H1 (cell line): ENCODE data around the gene NKPD1. TPM values are rescaled to one million over a fixed set of nuclear protein-coding genes. Genes with fewer than 3 reads are reported as not detected.
A peak's percentile ranks its signal among the peaks of the same experiment; 100 is the strongest.

Experiments used
- CTCF ChIA-PET: fragments of 300-600 bp; sonication (Branson Sonifier 250); formaldehyde crosslinking; loops from one replicate; lab custom pipeline; 2021; ENCODE audit not compliant: partially characterized antibody; lab: Charles Lee
- POLR2A ChIA-PET: fragments of 300-600 bp; sonication (Branson Sonifier 250); formaldehyde crosslinking; loops from one replicate; lab custom pipeline; 2021; ENCODE audit warnings: inconsistent platforms; ENCODE audit not compliant: partially characterized antibody; lab: Charles Lee
- DNase-seq, 2 experiments: peaks; one replicate each; pipeline versions ENCODE4 v3.0.0 to v3.0.0-alpha.2; 2010 to 2022; ENCODE audit warnings: low spot score in 2 of 2, low read depth in 1 of 2, mixed read lengths in 1 of 2
- FAIRE-seq: peaks from 2 replicates; lab custom pipeline; 2011; peaks lifted over from hg19 to GRCh38; lab: Jason Lieb, UNC
- H2AFZ ChIP-seq: 2 replicates; pipeline ENCODE4 v1.8.1; 2012; ENCODE audit warnings: low read length, inconsistent platforms
- H2AK5ac ChIP-seq: 2 replicates; pipeline ENCODE4 v1.6.1; 2013; ENCODE audit warnings: low read depth, low read length
- H2BK120ac ChIP-seq: replicated peaks from 2 replicates; pipeline ENCODE3; 2013; ENCODE audit warnings: low read depth, low read length, inconsistent platforms
- H2BK12ac ChIP-seq: 2 replicates; pipeline ENCODE4 v1.6.1; 2013; ENCODE audit warnings: low read depth, low read length
- H2BK15ac ChIP-seq: 2 replicates; pipeline ENCODE4 v1.6.1; 2013; ENCODE audit warnings: low read length
- H2BK20ac ChIP-seq: 2 replicates; pipeline ENCODE4 v1.6.1; 2013; ENCODE audit warnings: low read length
- H2BK5ac ChIP-seq: 2 replicates; pipeline ENCODE4 v1.6.1; 2013; ENCODE audit warnings: low read depth, low read length
- H3K14ac ChIP-seq: 2 replicates; pipeline ENCODE4 v1.6.1; 2013; ENCODE audit warnings: inconsistent platforms; ENCODE audit not compliant: insufficient read length
- H3K18ac ChIP-seq: 2 replicates; pipeline ENCODE4 v1.6.1; 2013; ENCODE audit warnings: low read length; ENCODE audit errors: extremely low read depth
- H3K23ac ChIP-seq: 2 replicates; pipeline ENCODE4 v1.6.1; 2013; ENCODE audit warnings: inconsistent platforms; ENCODE audit not compliant: insufficient read length
- H3K23me2 ChIP-seq: 2 replicates; pipeline ENCODE4 v1.6.1; 2013; ENCODE audit warnings: low read depth, low read length
- H3K27ac ChIP-seq: 2 replicates; pipeline ENCODE4 v1.6.1; 2011; ENCODE audit warnings: low read depth, low read length, inconsistent platforms
- H3K27me3 ChIP-seq, 4 experiments: replicated peaks in 1 of 4; 1 replicate in 1 of 4; 2 replicates in 3 of 4; pipeline versions ENCODE4 v1.6.1 to v1.8.1; 2011 to 2013; ENCODE audit warnings: low read length in 3 of 4, mild to moderate bottlenecking in 3 of 4, inconsistent platforms in 2 of 4, mixed read lengths in 2 of 4, moderate library complexity in 1 of 4; ENCODE audit not compliant: control insufficient read depth in 3 of 4, insufficient read depth in 3 of 4; ENCODE audit errors: extremely low read depth in 1 of 4
- H3K36me3 ChIP-seq, 4 experiments: 2 replicates each; pipeline versions ENCODE4 v1.6.1 to v1.8.1; 2011 to 2013; ENCODE audit warnings: mild to moderate bottlenecking in 4 of 4, low read length in 3 of 4, moderate library complexity in 2 of 4, control low read depth in 1 of 4, inconsistent platforms in 1 of 4; ENCODE audit not compliant: insufficient read depth in 4 of 4, control insufficient read depth in 2 of 4
- H3K4ac ChIP-seq: replicated peaks from 2 replicates; pipeline ENCODE3; 2013; ENCODE audit warnings: low read length, low read depth, mixed read lengths, inconsistent platforms; ENCODE audit not compliant: insufficient read length
- H3K4me1 ChIP-seq, 4 experiments: replicated peaks in 1 of 4; 1 replicate in 1 of 4; 2 replicates in 3 of 4; pipeline versions ENCODE4 v1.6.1 to v1.8.1; 2011 to 2013; ENCODE audit warnings: low read length in 3 of 4, inconsistent platforms in 2 of 4, mixed read lengths in 1 of 4; ENCODE audit not compliant: insufficient read depth in 4 of 4, control insufficient read depth in 3 of 4
- H3K4me2 ChIP-seq, 2 experiments: 2 replicates each; pipeline versions ENCODE4 v1.6.1 to v1.8.1; 2011 to 2013; ENCODE audit warnings: low read depth in 2 of 2, low read length in 2 of 2, control low read depth in 1 of 2, inconsistent platforms in 1 of 2, mild to moderate bottlenecking in 1 of 2; ENCODE audit not compliant: insufficient read depth in 1 of 2
- H3K4me3 ChIP-seq, 4 experiments: fragments of 200-600, 300-600 bp in 1 of 4; sonication (generic), shearing (Covaris generic), sonication (Bioruptor Twin) in 1 of 4; 2 replicates each; pipeline versions ENCODE4 v1.5.1 to v1.8.1; 2011 to 2016; ENCODE audit warnings: low read length in 4 of 4, low read depth in 3 of 4, control low read depth in 2 of 4, inconsistent platforms in 2 of 4, mild to moderate bottlenecking in 2 of 4, mixed read lengths in 1 of 4, moderate library complexity in 1 of 4; ENCODE audit not compliant: insufficient read depth in 2 of 4; ENCODE audit errors: extremely low read depth in 1 of 4
- H3K56ac ChIP-seq: replicated peaks from 2 replicates; pipeline ENCODE3; 2013; ENCODE audit warnings: low read depth, mild to moderate bottlenecking, mixed read lengths, low read length, inconsistent platforms; ENCODE audit not compliant: insufficient read length
- H3K79me1 ChIP-seq: 2 replicates; pipeline ENCODE4 v1.6.1; 2013; ENCODE audit warnings: low read depth, low read length, control low read depth
- H3K79me2 ChIP-seq, 2 experiments: 2 replicates each; pipeline versions ENCODE4 v1.6.1 to v1.8.1; 2012 to 2013; ENCODE audit warnings: low read length in 2 of 2, mild to moderate bottlenecking in 2 of 2, inconsistent platforms in 1 of 2; ENCODE audit not compliant: insufficient read depth in 2 of 2, control insufficient read depth in 1 of 2
- H3K9ac ChIP-seq, 4 experiments: replicated peaks in 1 of 4; 1 replicate in 1 of 4; 2 replicates in 3 of 4; pipeline versions ENCODE4 v1.6.1 to v1.8.1; 2011 to 2013; ENCODE audit warnings: low read depth in 3 of 4, low read length in 3 of 4, control low read depth in 2 of 4, mild to moderate bottlenecking in 2 of 4, moderate library complexity in 2 of 4, inconsistent platforms in 1 of 4; ENCODE audit errors: extremely low read depth in 1 of 4
- H3K9me3 ChIP-seq, 2 experiments: 2 replicates each; pipeline versions ENCODE4 v1.6.1 to v1.8.1; 2012 to 2013; ENCODE audit warnings: mild to moderate bottlenecking in 2 of 2, moderate library complexity in 2 of 2, control low read depth in 1 of 2, inconsistent platforms in 1 of 2, low read depth in 1 of 2, low read length in 1 of 2, mixed read lengths in 1 of 2; ENCODE audit not compliant: insufficient read depth in 2 of 2
- H4K20me1 ChIP-seq, 2 experiments: replicated peaks in 1 of 2; 2 replicates each; pipeline versions ENCODE3 to v1.8.1; 2011 to 2013; ENCODE audit warnings: inconsistent platforms in 2 of 2, low read length in 2 of 2, mild to moderate bottlenecking in 1 of 2; ENCODE audit not compliant: insufficient read depth in 2 of 2, control insufficient read depth in 1 of 2
- H4K5ac ChIP-seq: 2 replicates; pipeline ENCODE4 v1.6.1; 2013; ENCODE audit warnings: low read length, low read depth, mixed read lengths, inconsistent platforms; ENCODE audit not compliant: insufficient read length
- H4K8ac ChIP-seq: 2 replicates; pipeline ENCODE4 v1.8.0; 2013; ENCODE audit warnings: mild to moderate bottlenecking, moderate library complexity, low read length, inconsistent platforms; ENCODE audit not compliant: insufficient read depth; ENCODE audit errors: extremely low read depth
- H4K91ac ChIP-seq: replicated peaks from 2 replicates; pipeline ENCODE3; 2013; ENCODE audit warnings: low read length, mixed read lengths, inconsistent platforms; ENCODE audit not compliant: insufficient read length
- CHD1 ChIP-seq: IDR thresholded peaks from 2 replicates; pipeline ENCODE4 v1.6.1; 2012; ENCODE audit warnings: low read depth, low read length, improper control_type of control experiment
- PHF8 ChIP-seq: fragments of 200-600 bp; sonication (generic); conservative IDR thresholded peaks from 2 replicates; pipeline ENCODE4 v1.7.1; 2012; ENCODE audit warnings: low read depth, mild to moderate bottlenecking, inconsistent platforms, low read length, moderate library complexity
- WGBS, 2 experiments: shearing (Covaris generic) in 1 of 2; methylation state at CpG; one replicate each; pipeline versions ENCODE4 v1.1.6 to v1.1.7; 2013 to 2015; ENCODE audit warnings: low lambda C conversion rate in 2 of 2, mixed read lengths in 2 of 2, inconsistent platforms in 1 of 2, low coverage in 1 of 2, missing lambda C conversion rate in 1 of 2; ENCODE audit not compliant: insufficient replicate concordance in 2 of 2, insufficient coverage in 1 of 2, insufficient read length in 1 of 2; ENCODE audit errors: extremely low coverage in 1 of 2, missing lambda C conversion rate in 1 of 2; 5-methylcytosine and 5-hydroxymethylcytosine counted together
- polyA plus RNA-seq, 7 experiments: library from polyadenylated mRNA; depleted of rRNA in 3 of 7; stranded (reverse) in 5 of 7; unstranded in 2 of 7; fragments of >200 nt in 5 of 7; fragments of 200-250 nt in 2 of 7; gene quantifications; 1 replicate in 5 of 7; 2 replicates in 1 of 7; 4 replicates in 1 of 7; pipeline versions ENCODE4 v1.2.1 to v1.2.3, GENCODE V29; 2011 to 2013; ENCODE audit warnings: missing spikeins in 2 of 7, mixed read lengths in 2 of 7
- total RNA-seq: library from RNA; stranded (reverse); fragmentation: NEBNext Ultra II Directional; extraction: Animal tissue kit (Norgen Biotek cat#: 25700); gene quantifications from 2 replicates; pipeline ENCODE4 v1.2.1, GENCODE V29; 2021
- TF ChIP-seq, protein P1 (sequence below): IDR thresholded peaks from 2 replicates; pipeline ENCODE4 v1.6.1; 2012; ENCODE audit warnings: inconsistent platforms

Gene NKPD1
- total and polyA plus RNA-seq, 2 of the 8 experiments (the other 6 are each of a cell fraction or from before 2014, with no cell fraction given) = 0.30 to 0.39 TPM

DNA sequence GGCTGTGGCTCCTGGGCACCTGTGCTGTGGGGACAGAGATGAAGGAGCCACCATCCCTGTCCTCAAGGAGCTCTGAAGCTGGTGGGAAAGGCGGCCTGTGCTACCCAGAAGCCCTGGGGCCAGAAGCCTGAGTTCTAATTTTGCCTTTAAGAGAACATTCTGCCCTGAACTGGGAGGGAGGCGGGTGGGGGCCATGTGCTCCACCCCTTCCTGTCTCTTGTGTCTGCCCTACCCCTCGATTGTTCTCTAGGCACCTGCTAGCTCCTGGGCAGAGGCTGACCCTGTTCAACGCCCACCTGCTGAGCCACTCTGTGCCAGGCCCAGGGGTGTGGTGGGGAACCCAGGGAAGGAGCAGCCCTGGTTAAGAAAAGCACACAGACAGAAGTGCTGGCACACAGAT, 11.4 kb upstream of the NKPD1 start:
- TF ChIP-seq, protein P1, sequence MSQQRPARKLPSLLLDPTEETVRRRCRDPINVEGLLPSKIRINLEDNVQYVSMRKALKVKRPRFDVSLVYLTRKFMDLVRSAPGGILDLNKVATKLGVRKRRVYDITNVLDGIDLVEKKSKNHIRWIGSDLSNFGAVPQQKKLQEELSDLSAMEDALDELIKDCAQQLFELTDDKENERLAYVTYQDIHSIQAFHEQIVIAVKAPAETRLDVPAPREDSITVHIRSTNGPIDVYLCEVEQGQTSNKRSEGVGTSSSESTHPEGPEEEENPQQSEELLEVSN = no peak
- TF ChIP-seq CHD1 (no peak), PHF8 (no peak)
- Histone ChIP-seq H3K4me1 (no peaks in the 10 kb centered on the region), H3K14ac (no peak overlapping the region), H3K56ac (no peak overlapping the region), H3K4me2 (no peak overlapping the region), H4K91ac (no peak overlapping the region), H2BK120ac (no peak overlapping the region), H2BK12ac (no peak overlapping the region), H2AK5ac (0 out of 2 replicates have a peak overlapping the region, but pooled peaks have one; percentile 15), H2AFZ (no peak overlapping the region), H3K23me2 (no peaks in the 10 kb centered on the region), H3K27ac (no peak overlapping the region), H4K8ac (no peak overlapping the region), H4K5ac (no peak overlapping the region), H2BK20ac (no peak overlapping the region), H2BK15ac (no peak overlapping the region), H3K9me3 (no peaks in the 10 kb centered on the region), H3K79me2 (peaks cover 0 to 3% of the 10 kb centered on the region in 2 experiments; a peak in 1 of 4 replicates), H4K20me1 (peaks cover 3 to 10% of the 10 kb centered on the region in 2 experiments), H3K9ac (no peak overlapping the region), H3K79me1 (peaks cover 3% of the 10 kb centered on the region), H3K4ac (no peak overlapping the region), H2BK5ac (no peak overlapping the region), H3K18ac (no peak overlapping the region), H3K36me3 (no peaks in the 10 kb centered on the region), H3K4me3 (no peak overlapping the region), H3K27me3 (no peaks in the 10 kb centered on the region), H3K23ac (no peak overlapping the region)
- POLR2A ChIA-PET = interaction anchor here (0.5 to 3.6 kb wide), 2 partner anchors 12 to 92 kb away, joined by 3 to 14 read pairs; partner anchors contain the start of gene NKPD1
- CTCF ChIA-PET = interaction anchor here (2.0 kb wide), 1 partner anchor 10 kb away, joined by 8 read pairs; no protein-coding TSS in a partner anchor
- FAIRE-seq (no peak), DNase-seq (no peak)
- 69% methylated on average over 3 of the region's 4 CpGs; no CpG with 5 or more reads in 1 of the 2 experiments for WGBS, 2 experiments
